GM19467 (cell line): Measurements from ENCODE around the gene ZCCHC12.
"Not testable (repeated sequence)": the region's sequence is repeated elsewhere in the genome, so short reads cannot be mapped to it uniquely, and the experiment has no call there.

Experiments
- ATAC-seq: cut with Tn5 transposase; IDR thresholded peaks from one replicate; pipeline ENCODE4 v1.9.1; 2021; ENCODE audit warnings: mild to moderate bottlenecking, moderate library complexity; ENCODE audit not compliant: unreplicated experiment

The ZCCHC12 gene

GRCh38 chrX:118823263-118824172, at the start of gene ZCCHC12:
Gene ZCCHC12 (plus strand): TSS chrX:118823824. CDS start chrX:118825245, 1,421 bp downstream.
- ATAC-seq = no peak

- no peak for ATAC-seq
These were observed 44.0 kb upstream of the ZCCHC12 start for GRCh38 chrX:118779581-118779980.

- no peak for ATAC-seq
These were observed 43.1 kb upstream of the ZCCHC12 start for GRCh38 chrX:118780509-118780908.

GRCh38 chrX:118780911-118781310, 42.7 kb upstream of the ZCCHC12 start:
- no peak for ATAC-seq

- ATAC-seq = no peak
These were observed 27.9 kb upstream of the ZCCHC12 start for GRCh38 chrX:118795528-118796280.

- ATAC-seq = no peak
These were observed 20.8 kb upstream of the ZCCHC12 start for GRCh38 chrX:118802857-118803256.

GRCh38 chrX:118807151-118808017, 16.2 kb upstream of the ZCCHC12 start:
- ATAC-seq = no peak

GRCh38 chrX:118817257-118817656, 6.4 kb upstream of the ZCCHC12 start:
- not testable (repeated sequence) for ATAC-seq

GRCh38 chrX:118824173-118824730, 628 bp downstream of the ZCCHC12 start:
- ATAC-seq = no peak

GRCh38 chrX:118825227-118825626, 1.6 kb downstream of the ZCCHC12 start:
- ATAC-seq = no peak

- ATAC-seq = no peak
These were observed 15.8 kb downstream of the ZCCHC12 start for GRCh38 chrX:118839334-118839958.

GRCh38 chrX:118847676-118848075, 24.1 kb downstream of the ZCCHC12 start:
- no peak for ATAC-seq

- no peak for ATAC-seq
These were observed 30.0 kb downstream of the ZCCHC12 start for GRCh38 chrX:118853596-118853995.

GRCh38 chrX:118855681-118856310, 32.2 kb downstream of the ZCCHC12 start:
- no peak for ATAC-seq

- no peak for ATAC-seq
These were observed 33.4 kb downstream of the ZCCHC12 start for GRCh38 chrX:118857006-118857405.

- ATAC-seq = no peak
These were observed 37.7 kb downstream of the ZCCHC12 start for GRCh38 chrX:118861338-118861737.

- ATAC-seq = no peak
These were observed 38.5 kb downstream of the ZCCHC12 start for GRCh38 chrX:118862091-118862490.

- no peak for ATAC-seq
These were observed 39.4 kb downstream of the ZCCHC12 start for GRCh38 chrX:118862979-118863378.

- ATAC-seq = no peak
These were observed 40.5 kb downstream of the ZCCHC12 start for GRCh38 chrX:118864063-118864635.
